Measurements from ENCODE around the gene AAR2. TPM values are rescaled to one million over a fixed set of nuclear protein-coding genes. Genes with fewer than 3 reads are reported as not detected.

The AAR2 gene
- total RNA-seq, 1 donor = 23.5 TPM

- no peak for TF ChIP-seq CTCF (IDR thresholded peaks at IDR 0.05; ENCODE audit: insufficient read depth, low read length)
- H3K4me3 ChIP-seq (ENCODE audit: low read depth, low read length) = no peak overlapping the region
- no peak for DNase-seq (ENCODE audit: low read depth)
These were observed 19.1 kb upstream of the AAR2 start for GRCh38 chr20:36217226-36217625.

- no peak for DNase-seq (ENCODE audit: low read depth)
- TF ChIP-seq CTCF (IDR thresholded peaks at IDR 0.05; ENCODE audit: insufficient read depth, low read length) = no peak
- no peak overlapping the region for H3K4me3 ChIP-seq (ENCODE audit: low read depth, low read length)
These were observed 17.8 kb upstream of the AAR2 start for GRCh38 chr20:36218380-36219064.

GRCh38 chr20:36219671-36220220 lies 16.5 kb upstream of the AAR2 start:
- TF ChIP-seq CTCF (IDR thresholded peaks at IDR 0.05; ENCODE audit: insufficient read depth, low read length) = no peak

GRCh38 chr20:36225666-36226065 lies 10.6 kb upstream of the AAR2 start:
- no peak overlapping the region for H3K4me3 ChIP-seq (ENCODE audit: low read depth, low read length)
- DNase-seq (ENCODE audit: low read depth) = no peak
- TF ChIP-seq CTCF (IDR thresholded peaks at IDR 0.05; ENCODE audit: insufficient read depth, low read length) = no peak

More at GRCh38 chr20:36219671-36220220, 16.5 kb upstream of the AAR2 start:
- H3K4me3 ChIP-seq (ENCODE audit: low read depth, low read length) = no peak overlapping the region
- DNase-seq (ENCODE audit: low read depth) = no peak

- no peak for DNase-seq (ENCODE audit: low read depth)
- TF ChIP-seq CTCF (IDR thresholded peaks at IDR 0.05; ENCODE audit: insufficient read depth, low read length) = no peak
- H3K4me3 ChIP-seq (ENCODE audit: low read depth, low read length) = no peak overlapping the region
These were observed 7.5 kb upstream of the AAR2 start for GRCh38 chr20:36228770-36229169.

GRCh38 chr20:36230019-36230418 lies 6.3 kb upstream of the AAR2 start:
- H3K4me3 ChIP-seq (ENCODE audit: low read depth, low read length) = no peak overlapping the region
- no peak for DNase-seq (ENCODE audit: low read depth)
- no peak for TF ChIP-seq CTCF (IDR thresholded peaks at IDR 0.05; ENCODE audit: insufficient read depth, low read length)
